SU-DHL-6 (cell line): ENCODE measurements around the gene TLR10.

ENCODE experiments used
- CTCF ChIP-seq: fragments of 200-600 bp; sonication (generic); IDR thresholded peaks from one replicate; pipeline ENCODE4 v1.5.1; 2017; ENCODE audit warnings: antibody characterized with exemption, mild to moderate bottlenecking, low read length, moderate library complexity; ENCODE audit not compliant: insufficient read depth, poor library complexity, severe bottlenecking
- EZH2phosphoT487 ChIP-seq: fragments of 200-600 bp; sonication (generic), shearing (Covaris generic); conservative IDR thresholded peaks from 2 replicates; pipeline ENCODE4 v1.6.1; 2018; ENCODE audit warnings: mild to moderate bottlenecking, antibody characterized with exemption, low read length, moderate library complexity, mixed read lengths

GRCh38 chr4:38730493-38730829 lies 52.3 kb downstream of the TLR10 start:
- TF ChIP-seq CTCF (no peak), EZH2phosphoT487 (no peak)
